ENCODE measurements around the gene TBL1XR1. TPM values are rescaled to one million over a fixed set of nuclear protein-coding genes. Genes with fewer than 3 reads are reported as not detected.

The TBL1XR1 gene
- total and polyA plus RNA-seq, 2 of the 13 experiments (the other 11 are each of a cell fraction or from before 2014, with no cell fraction given), result 57.7 to 62.5 TPM

DNA sequence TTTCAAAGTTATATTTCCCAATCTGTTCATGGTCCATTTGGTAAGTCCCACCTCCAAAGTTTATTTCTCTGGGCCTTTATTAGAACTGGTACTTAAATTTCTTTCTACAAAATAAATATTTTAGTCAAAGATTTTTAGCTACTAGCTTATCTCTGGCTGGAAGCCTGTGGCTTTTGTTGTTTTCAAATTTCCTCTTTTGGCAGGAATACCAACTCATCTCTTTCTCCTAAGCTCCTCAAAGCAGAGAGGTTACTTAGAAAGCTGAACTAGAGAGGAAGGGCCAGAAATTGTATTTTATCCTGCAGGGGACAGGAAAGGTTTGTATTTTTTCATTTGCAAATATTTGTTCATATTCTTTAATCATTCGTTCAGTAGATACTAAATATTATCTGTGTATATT is 227.8 kb downstream of the TBL1XR1 start (continued):
- TF ChIP-seq ZNF329 (CRISPR knock-in tag; IDR thresholded peaks at IDR 0.05; ENCODE audit: low read depth) (no peak), HNRNPLL (IDR thresholded peaks at IDR 0.05; ENCODE audit: low read depth, low read length, poor library complexity, severe bottlenecking) (no peak), ZNF33B (CRISPR knock-in tag; IDR thresholded peaks at IDR 0.05) (no peak), AHR (CRISPR knock-in tag; IDR thresholded peaks at IDR 0.05) (no peak)

Small RNA genes lying within 50 kb of the gene (small RNA-seq; reads per million reads assigned to genes)
- gene RF00019 (ENCODE audit: insufficient read depth in 2 of 3, insufficient read length in 3 of 3, low read depth in 2 of 3, low replicate concordance in 1 of 3) (0 reads per million in 3 experiments), gene RNU6-681P (ENCODE audit: insufficient read depth in 2 of 3, insufficient read length in 3 of 3, low read depth in 2 of 3, low replicate concordance in 1 of 3) (0 reads per million in 3 experiments)
